ENCODE measurements around the gene AFF1. TPM values are rescaled to one million over a fixed set of nuclear protein-coding genes. Genes with fewer than 3 reads are reported as not detected.
"Not testable (repeated sequence)": the region's sequence is repeated elsewhere in the genome, so short reads cannot be mapped to it uniquely, and the experiment has no call there.

The AFF1 gene
- total RNA-seq, 2 donors from 2014 or later = 43.2 to 56.2 TPM

DNA sequence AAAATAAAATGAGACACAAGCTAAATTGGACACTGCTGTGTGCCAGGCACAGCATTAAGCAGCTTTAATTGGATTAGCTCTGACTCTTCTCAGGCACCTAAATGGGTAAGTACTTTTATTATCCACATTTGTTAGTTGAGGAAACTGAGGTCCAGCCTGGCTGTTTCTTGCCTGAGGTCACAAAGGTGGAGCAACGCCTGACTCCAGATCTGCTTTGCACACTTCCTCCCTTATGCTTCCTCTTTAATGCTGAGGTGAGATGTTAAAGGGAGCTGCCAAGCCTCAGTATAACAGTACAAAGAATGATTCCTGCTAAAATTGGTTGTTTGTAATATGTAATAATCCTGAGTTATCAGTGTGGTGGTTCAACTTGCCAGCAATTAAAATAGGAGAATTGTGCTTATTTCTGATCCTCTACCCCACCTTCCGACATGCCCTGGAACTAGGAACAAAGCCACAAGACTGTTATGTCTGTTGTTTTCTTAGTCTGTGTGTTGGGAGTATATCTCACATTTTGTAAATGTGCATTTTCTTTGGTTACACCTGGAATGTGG, 74.4 kb downstream of the AFF1 start:
- ATAC-seq (no peak), DNase-seq (ENCODE audit: low spot score) (no peak)
- Mint-ChIP-seq H3K36me3 (no peaks in the 10 kb centered on the region), H3K4me3 (peak overlapping the region; percentile 97), H3K27ac (peak overlapping the region in 1 of 2 donors; percentile 13), H3K27me3 (no peaks in the 10 kb centered on the region), H3K4me1 (ENCODE audit: low read depth in 2 of 2) (peaks cover 49 to 56% of the 10 kb centered on the region in 2 donors), H3K9me3 (no peaks in the 10 kb centered on the region)

DNA sequence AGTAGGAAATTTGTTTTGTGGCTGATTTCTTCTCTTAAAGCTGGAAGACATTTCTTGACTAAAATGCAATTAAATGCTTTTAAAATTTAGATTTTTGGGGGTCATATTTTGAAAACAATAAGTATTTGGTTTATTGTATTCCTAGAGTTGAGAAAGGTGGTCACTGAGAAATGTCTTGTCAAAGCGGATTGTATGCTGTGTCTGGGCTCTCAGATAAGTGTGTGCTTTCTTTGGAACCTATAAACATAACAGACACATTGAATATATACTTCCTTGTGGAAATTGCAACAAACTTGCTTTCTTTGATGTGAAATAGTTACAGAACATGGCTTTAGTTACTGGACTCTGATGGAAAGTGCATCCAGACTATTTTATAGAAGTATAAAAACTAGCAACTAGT, 75.4 kb downstream of the AFF1 start:
- no peaks in the 10 kb centered on the region for H3K36me3 Mint-ChIP-seq
- no peaks in the 10 kb centered on the region for H3K9me3 Mint-ChIP-seq
- ATAC-seq (no peak), DNase-seq (ENCODE audit: low spot score) (no peak)
- peak overlapping the region; percentile 97 for H3K4me3 Mint-ChIP-seq
- H3K27me3 Mint-ChIP-seq = no peaks in the 10 kb centered on the region
- peaks cover 53 to 62% of the 10 kb centered on the region in 2 donors for H3K4me1 Mint-ChIP-seq (ENCODE audit: low read depth in 2 of 2)
- H3K27ac Mint-ChIP-seq = no peak overlapping the region

DNA sequence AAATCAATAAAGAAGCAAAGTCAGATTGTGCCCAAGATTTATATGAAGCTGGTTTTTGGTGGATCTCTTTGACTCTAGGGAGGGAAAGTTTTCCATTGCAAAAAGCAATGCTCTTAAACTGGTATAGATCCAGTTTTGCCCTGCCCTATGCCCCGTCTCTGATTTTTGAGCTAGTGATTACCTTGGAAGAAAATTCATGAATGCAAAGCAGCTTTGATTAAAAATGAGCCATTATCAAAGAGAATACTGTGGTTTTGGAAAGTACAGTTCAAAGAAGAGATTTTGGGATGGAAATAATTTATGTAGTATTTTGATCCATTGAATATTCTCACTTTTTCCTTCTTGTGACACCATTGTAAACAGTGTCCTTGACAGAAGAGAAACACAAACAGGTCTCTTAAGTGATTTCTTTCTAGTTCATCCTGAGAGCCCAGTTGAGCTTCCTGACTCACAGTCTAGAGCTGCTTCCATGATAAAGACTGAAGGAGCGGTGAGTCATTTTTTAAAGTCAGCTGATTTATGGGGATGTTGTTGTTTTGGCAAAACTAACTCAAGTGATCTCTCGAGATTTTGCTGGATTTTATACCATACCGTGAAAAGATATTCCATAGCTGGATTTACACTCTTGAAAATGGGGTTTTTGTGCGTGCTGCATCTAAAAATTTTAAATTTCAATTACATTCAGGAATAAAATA, 76.7 kb downstream of the AFF1 start:
- no peak overlapping the region for H3K27ac Mint-ChIP-seq
- no peak for ATAC-seq
- no peaks in the 10 kb centered on the region for H3K36me3 Mint-ChIP-seq
- H3K4me3 Mint-ChIP-seq = no peak overlapping the region
- H3K9me3 Mint-ChIP-seq = no peaks in the 10 kb centered on the region
- peaks cover 45 to 60% of the 10 kb centered on the region in 2 donors for H3K4me1 Mint-ChIP-seq (ENCODE audit: low read depth in 2 of 2)
- DNase-seq (ENCODE audit: low spot score) = no peak
- no peaks in the 10 kb centered on the region for H3K27me3 Mint-ChIP-seq

DNA sequence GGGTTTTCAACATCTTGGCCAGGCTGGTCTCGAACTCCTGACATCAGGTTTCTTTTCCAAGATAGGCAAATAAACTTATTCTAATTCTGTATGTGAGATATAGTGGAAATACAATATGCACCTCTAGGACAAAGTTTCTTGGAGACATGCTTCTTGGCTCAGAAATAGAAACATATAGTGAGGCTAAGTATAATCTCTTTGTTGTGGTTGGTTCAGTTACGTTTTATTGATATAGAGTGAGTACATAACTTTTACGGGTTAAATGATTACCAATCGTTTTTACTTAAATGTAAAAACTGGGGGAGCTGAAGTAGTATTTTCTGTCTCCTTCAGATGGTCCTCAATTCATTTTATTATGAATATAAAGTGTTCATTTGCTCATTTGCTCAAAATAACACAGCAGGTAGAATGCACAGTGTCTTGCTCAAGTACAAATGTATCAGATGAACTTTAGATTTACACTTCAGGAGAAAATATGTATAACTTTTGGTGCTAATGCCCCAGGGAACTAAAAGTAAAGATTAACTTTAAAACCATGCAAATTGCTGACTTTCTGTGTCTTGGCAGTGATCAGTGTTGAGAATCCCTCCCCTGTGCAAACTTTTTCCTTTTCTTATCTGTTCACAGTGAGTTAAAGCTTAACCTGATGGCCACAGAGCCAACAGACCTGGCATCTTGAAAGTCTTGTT, 77.6 kb downstream of the AFF1 start:
- no peak overlapping the region for H3K27ac Mint-ChIP-seq
- H3K36me3 Mint-ChIP-seq = no peaks in the 10 kb centered on the region
- no peaks in the 10 kb centered on the region for H3K27me3 Mint-ChIP-seq
- DNase-seq (ENCODE audit: low spot score) (no peak), ATAC-seq (no peak)
- no peak overlapping the region for H3K4me3 Mint-ChIP-seq
- H3K9me3 Mint-ChIP-seq = no peaks in the 10 kb centered on the region
- H3K4me1 Mint-ChIP-seq (ENCODE audit: low read depth in 2 of 2) = peaks cover 45 to 60% of the 10 kb centered on the region in 2 donors

GRCh38 chr4:87012954-87013308, 78.1 kb downstream of the AFF1 start:
- not testable (repeated sequence) for H3K4me3 Mint-ChIP-seq; H3K27me3 Mint-ChIP-seq; ATAC-seq; DNase-seq (ENCODE audit: low spot score); H3K36me3 Mint-ChIP-seq; H3K9me3 Mint-ChIP-seq
- Mint-ChIP-seq H3K27ac (peak overlapping the region in 1 of 2 donors; percentile 59), H3K4me1 (ENCODE audit: low read depth in 2 of 2) (peaks cover 41 to 57% of the 10 kb centered on the region in 2 donors)

DNA sequence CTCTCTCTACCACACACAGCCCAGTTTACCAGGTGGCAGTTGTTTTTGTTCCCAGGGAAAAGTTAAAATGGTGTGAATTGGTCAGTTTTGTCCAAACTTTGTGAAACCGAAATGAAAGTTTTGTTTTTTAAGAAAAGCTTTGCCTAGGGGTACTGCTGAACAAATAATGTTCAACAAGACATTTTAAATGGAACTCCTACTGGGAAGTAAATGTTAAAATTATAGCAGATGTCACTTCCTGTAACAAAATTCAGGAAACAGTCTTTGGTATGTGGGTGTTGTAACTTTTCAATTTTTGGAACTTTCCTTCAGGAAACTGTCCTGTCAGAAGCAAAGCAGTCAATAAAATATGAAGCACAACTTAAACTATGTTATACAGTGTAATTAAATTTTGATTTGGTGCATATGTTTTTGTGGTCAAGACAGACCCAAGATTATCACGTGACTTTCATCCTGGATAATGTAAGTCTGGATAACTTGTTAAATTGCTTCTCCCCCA, 79.5 kb downstream of the AFF1 start:
- ATAC-seq = no peak
- H3K36me3 Mint-ChIP-seq = no peaks in the 10 kb centered on the region
- peaks cover 35 to 61% of the 10 kb centered on the region in 2 donors for H3K4me1 Mint-ChIP-seq (ENCODE audit: low read depth in 2 of 2)
- peak overlapping the region; percentile 39 to 59 for H3K27ac Mint-ChIP-seq
- no peaks in the 10 kb centered on the region for H3K9me3 Mint-ChIP-seq
- peak overlapping the region; percentile 49 for H3K4me3 Mint-ChIP-seq
- DNase-seq (ENCODE audit: low spot score) = no peak
- H3K27me3 Mint-ChIP-seq = no peaks in the 10 kb centered on the region

- H3K27ac Mint-ChIP-seq = peak overlapping the region; percentile 39 to 59
- H3K4me3 Mint-ChIP-seq = no peak overlapping the region
- ATAC-seq = no peak
- H3K36me3 Mint-ChIP-seq = no peaks in the 10 kb centered on the region
- H3K27me3 Mint-ChIP-seq = no peaks in the 10 kb centered on the region
- H3K9me3 Mint-ChIP-seq = no peaks in the 10 kb centered on the region
- DNase-seq (ENCODE audit: low spot score) = no peak
- H3K4me1 Mint-ChIP-seq (ENCODE audit: low read depth in 2 of 2) = peaks cover 38 to 64% of the 10 kb centered on the region in 2 donors
These were observed 80.6 kb downstream of the AFF1 start for GRCh38 chr4:87015416-87015815.

DNA sequence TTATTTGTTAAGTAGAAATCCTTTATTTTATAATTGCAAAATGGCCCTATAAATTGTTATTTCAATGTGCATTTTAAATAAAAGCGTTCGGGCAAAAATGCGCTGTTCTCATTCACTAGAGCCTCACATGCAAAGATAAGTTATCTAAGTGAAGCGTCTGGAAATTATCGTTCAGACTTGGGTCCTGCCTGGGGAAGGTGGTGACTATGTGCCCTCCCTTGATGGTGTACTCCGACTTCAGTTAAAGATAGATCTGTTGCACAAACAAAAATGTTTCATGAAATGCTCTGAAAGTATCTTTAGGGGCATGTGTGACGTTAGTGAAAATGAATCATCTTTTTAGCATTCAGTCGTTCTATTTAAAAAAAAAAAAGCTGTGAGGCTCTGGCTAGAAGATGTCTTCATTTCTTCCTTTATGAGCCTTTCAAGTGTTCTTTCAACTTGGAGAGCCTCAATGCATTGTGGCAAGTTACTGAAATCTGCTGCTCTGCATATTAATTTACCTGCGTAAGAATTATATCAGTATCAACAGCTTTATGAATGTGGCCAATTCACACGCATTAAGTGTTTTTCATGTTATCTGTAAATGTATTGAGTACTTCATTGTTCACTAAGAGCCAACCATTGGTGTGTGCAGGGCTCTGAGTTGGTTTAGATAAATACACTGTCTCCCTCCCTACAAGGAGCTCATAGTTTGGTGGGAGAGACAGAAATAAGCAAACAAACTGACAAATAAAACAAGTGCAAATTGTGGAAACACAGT, 83.0 kb downstream of the AFF1 start:
- Mint-ChIP-seq H3K4me3 (no peak overlapping the region), H3K36me3 (no peaks in the 10 kb centered on the region), H3K4me1 (ENCODE audit: low read depth in 2 of 2) (peaks cover 42 to 67% of the 10 kb centered on the region in 2 donors), H3K27ac (peak overlapping the region; percentile 19 to 34), H3K27me3 (no peaks in the 10 kb centered on the region), H3K9me3 (no peaks in the 10 kb centered on the region)
- ATAC-seq (no peak), DNase-seq (ENCODE audit: low spot score) (no peak)

DNA sequence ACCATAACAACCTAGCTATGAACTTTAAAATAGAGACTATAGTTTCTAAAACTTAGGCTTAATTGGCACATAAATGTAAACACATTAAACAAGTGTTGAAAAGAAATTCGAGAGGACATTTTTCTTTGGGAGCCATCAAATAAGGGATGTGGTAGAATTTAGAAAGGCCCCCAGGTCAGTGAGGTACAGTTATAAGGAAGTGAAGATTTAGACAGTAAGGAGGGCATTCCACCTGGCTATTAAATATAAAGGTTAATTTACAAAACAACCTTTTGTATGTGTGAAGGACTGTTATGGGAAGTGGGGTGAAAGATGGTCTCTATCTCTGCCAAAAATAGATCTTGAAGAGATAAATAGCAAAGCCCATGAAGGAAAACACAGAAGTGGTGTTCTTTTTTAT, 83.9 kb downstream of the AFF1 start:
- ATAC-seq = no peak
- H3K27me3 Mint-ChIP-seq = no peaks in the 10 kb centered on the region
- H3K27ac Mint-ChIP-seq = peak overlapping the region in 1 of 2 donors; percentile 34
- no peaks in the 10 kb centered on the region for H3K9me3 Mint-ChIP-seq
- no peaks in the 10 kb centered on the region for H3K36me3 Mint-ChIP-seq
- H3K4me1 Mint-ChIP-seq (ENCODE audit: low read depth in 2 of 2) = peaks cover 40 to 65% of the 10 kb centered on the region in 2 donors
- DNase-seq (ENCODE audit: low spot score) = no peak
- no peak overlapping the region for H3K4me3 Mint-ChIP-seq

- no peaks in the 10 kb centered on the region for H3K9me3 Mint-ChIP-seq
- peak overlapping the region; percentile 34 to 40 for H3K27ac Mint-ChIP-seq
- ATAC-seq = no peak
- H3K4me3 Mint-ChIP-seq = no peak overlapping the region
- H3K4me1 Mint-ChIP-seq (ENCODE audit: low read depth in 2 of 2) = peaks cover 41 to 65% of the 10 kb centered on the region in 2 donors
- DNase-seq (ENCODE audit: low spot score) = no peak
- H3K27me3 Mint-ChIP-seq = no peaks in the 10 kb centered on the region
- no peaks in the 10 kb centered on the region for H3K36me3 Mint-ChIP-seq
These were observed 84.5 kb downstream of the AFF1 start for GRCh38 chr4:87019246-87019791.

DNA sequence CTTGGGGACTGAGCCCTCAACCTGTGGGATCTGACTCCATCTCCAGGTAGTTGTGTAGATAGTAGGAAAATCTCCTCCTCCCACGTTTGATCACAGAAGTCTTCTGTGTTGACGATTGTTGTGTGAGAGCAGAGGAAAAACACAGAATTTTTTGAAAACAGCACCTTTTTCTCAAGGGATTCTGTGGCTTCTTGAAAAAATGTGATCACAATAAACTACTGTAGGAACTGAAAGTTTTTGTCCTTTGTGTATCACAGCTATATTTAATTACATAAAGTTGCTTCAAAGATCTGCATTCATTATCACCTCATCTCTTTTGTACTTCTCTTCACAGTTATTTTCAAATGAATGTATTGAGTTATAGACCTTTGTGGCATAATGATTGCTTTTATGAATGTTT, 85.1 kb downstream of the AFF1 start:
- Mint-ChIP-seq H3K4me3 (no peak overlapping the region), H3K27ac (peak overlapping the region in 1 of 2 donors; percentile 40), H3K9me3 (no peaks in the 10 kb centered on the region), H3K36me3 (no peaks in the 10 kb centered on the region), H3K4me1 (ENCODE audit: low read depth in 2 of 2) (peaks cover 39 to 59% of the 10 kb centered on the region in 2 donors), H3K27me3 (no peaks in the 10 kb centered on the region)
- DNase-seq (ENCODE audit: low spot score) (no peak), ATAC-seq (no peak)

GRCh38 chr4:87024201-87024600, 89.4 kb downstream of the AFF1 start:
- H3K27me3 Mint-ChIP-seq = no peaks in the 10 kb centered on the region
- DNase-seq (ENCODE audit: low spot score) = no peak
- no peaks in the 10 kb centered on the region for H3K36me3 Mint-ChIP-seq
- no peak for ATAC-seq
- H3K27ac Mint-ChIP-seq = peak overlapping the region in 1 of 2 donors; percentile 19
- no peak overlapping the region for H3K4me3 Mint-ChIP-seq
- H3K9me3 Mint-ChIP-seq = no peaks in the 10 kb centered on the region
- peaks cover 43 to 46% of the 10 kb centered on the region in 2 donors for H3K4me1 Mint-ChIP-seq (ENCODE audit: low read depth in 2 of 2)

- H3K4me1 Mint-ChIP-seq (ENCODE audit: low read depth in 2 of 2) = peaks cover 38 to 41% of the 10 kb centered on the region in 2 donors
- H3K4me3 Mint-ChIP-seq = no peak overlapping the region
- H3K36me3 Mint-ChIP-seq = no peaks in the 10 kb centered on the region
- no peak overlapping the region for H3K27ac Mint-ChIP-seq
- H3K27me3 Mint-ChIP-seq = no peaks in the 10 kb centered on the region
- DNase-seq (ENCODE audit: low spot score) (no peak), ATAC-seq (no peak)
- no peaks in the 10 kb centered on the region for H3K9me3 Mint-ChIP-seq
These were observed 90.3 kb downstream of the AFF1 start for GRCh38 chr4:87025023-87025613.

Measured in natural killer cell treated with Interleukin-12 subunit alpha and Interleukin-12 subunit beta and Interleukin-15 and Interleukin-18, amount 100 ng/mL, for 72 hours (primary cell).